ENCODE data around the gene MEDAG. TPM values are rescaled to one million over a fixed set of nuclear protein-coding genes. Genes with fewer than 3 reads are reported as not detected.
"Not testable (repeated sequence)": the region's sequence is repeated elsewhere in the genome, so short reads cannot be mapped to it uniquely, and the experiment has no call there.

The MEDAG gene
- total RNA-seq, 2 experiments from 2014 or later, result 0.38 to 0.59 TPM

- not testable (repeated sequence) for H3K4me1 Mint-ChIP-seq; H3K9me3 Mint-ChIP-seq (ENCODE audit: low read depth); H3K4me3 Mint-ChIP-seq; H3K27ac Mint-ChIP-seq; DNase-seq; ATAC-seq; H3K36me3 Mint-ChIP-seq
- H3K27me3 Mint-ChIP-seq, result peaks cover 60% of the 10 kb centered on the region
- CTCF ChIA-PET, result interaction anchor here (0.7 kb wide), 1 partner anchor 176 kb away, joined by 4 read pairs; no protein-coding TSS in a partner anchor
Observed at GRCh38 chr13:30927188-30927587, 21.1 kb downstream of the MEDAG start.

- no peak for ATAC-seq
- H3K4me1 Mint-ChIP-seq, result peaks cover 5% of the 10 kb centered on the region
- no peak overlapping the region for H3K27ac Mint-ChIP-seq
- H3K4me3 Mint-ChIP-seq, result no peak overlapping the region
- H3K27me3 Mint-ChIP-seq, result peaks cover 62% of the 10 kb centered on the region
- H3K9me3 Mint-ChIP-seq (ENCODE audit: low read depth), result no peaks in the 10 kb centered on the region
- no peaks in the 10 kb centered on the region for H3K36me3 Mint-ChIP-seq
- DNase-seq, result no peak
- CTCF ChIA-PET, result interaction anchor here (0.7 kb wide), 1 partner anchor 175 kb away, joined by 4 read pairs; no protein-coding TSS in a partner anchor
Observed at GRCh38 chr13:30927595-30927994, 21.5 kb downstream of the MEDAG start.

GRCh38 chr13:30928978-30929377, 22.9 kb downstream of the MEDAG start:
- no peak overlapping the region for H3K4me3 Mint-ChIP-seq
- CTCF ChIA-PET, result no interaction called here
- ATAC-seq (no peak), DNase-seq (no peak)
- no peaks in the 10 kb centered on the region for H3K9me3 Mint-ChIP-seq (ENCODE audit: low read depth)
- H3K27ac Mint-ChIP-seq, result no peak overlapping the region
- peaks cover 64% of the 10 kb centered on the region for H3K27me3 Mint-ChIP-seq
- no peaks in the 10 kb centered on the region for H3K36me3 Mint-ChIP-seq
- peaks cover 4% of the 10 kb centered on the region for H3K4me1 Mint-ChIP-seq

GRCh38 chr13:30932481-30933353, 26.6 kb downstream of the MEDAG start, which contains the start of gene TEX26:
TSS of gene TEX26 (plus strand) at chr13:30932656. CDS start at chr13:30932716, 60 bp downstream.
- no peaks in the 10 kb centered on the region for H3K36me3 Mint-ChIP-seq
- DNase-seq (no peak), ATAC-seq (no peak)
- H3K4me3 Mint-ChIP-seq, result no peak within 1 kb of the TSS
- CTCF ChIA-PET, result no interaction called here
- no peaks in the 10 kb centered on the region for H3K9me3 Mint-ChIP-seq (ENCODE audit: low read depth)
- H3K27ac Mint-ChIP-seq, result no peak within 1 kb of the TSS
- no peaks in the 10 kb centered on the region for H3K4me1 Mint-ChIP-seq
- peaks cover 60% of the 10 kb centered on the region for H3K27me3 Mint-ChIP-seq

GRCh38 chr13:30933354-30933670, 27.2 kb downstream of the MEDAG start:
- CTCF ChIA-PET, result no interaction called here
- H3K4me1 Mint-ChIP-seq, result no peaks in the 10 kb centered on the region
- peaks cover 62% of the 10 kb centered on the region for H3K27me3 Mint-ChIP-seq
- H3K36me3 Mint-ChIP-seq, result no peaks in the 10 kb centered on the region
- H3K4me3 Mint-ChIP-seq, result no peak overlapping the region
- H3K9me3 Mint-ChIP-seq (ENCODE audit: low read depth), result no peaks in the 10 kb centered on the region
- H3K27ac Mint-ChIP-seq, result no peak overlapping the region
- DNase-seq (no peak), ATAC-seq (no peak)

GRCh38 chr13:30934381-30934780, 28.3 kb downstream of the MEDAG start:
- Mint-ChIP-seq H3K4me1 (no peaks in the 10 kb centered on the region), H3K9me3 (ENCODE audit: low read depth) (no peaks in the 10 kb centered on the region), H3K27ac (no peak overlapping the region), H3K27me3 (peaks cover 55% of the 10 kb centered on the region), H3K4me3 (no peak overlapping the region), H3K36me3 (no peaks in the 10 kb centered on the region)
- DNase-seq, result no peak
- ATAC-seq, result no peak
- CTCF ChIA-PET, result no interaction called here

- H3K27ac Mint-ChIP-seq, result no peak overlapping the region
- H3K4me1 Mint-ChIP-seq, result no peaks in the 10 kb centered on the region
- CTCF ChIA-PET, result no interaction called here
- no peak overlapping the region for H3K4me3 Mint-ChIP-seq
- peaks cover 51% of the 10 kb centered on the region for H3K27me3 Mint-ChIP-seq
- DNase-seq (no peak), ATAC-seq (no peak)
- H3K9me3 Mint-ChIP-seq (ENCODE audit: low read depth), result no peaks in the 10 kb centered on the region
- no peaks in the 10 kb centered on the region for H3K36me3 Mint-ChIP-seq
Observed at GRCh38 chr13:30934803-30935202, 28.7 kb downstream of the MEDAG start.

GRCh38 chr13:30936971-30937370, 30.9 kb downstream of the MEDAG start:
- Mint-ChIP-seq H3K4me1 (no peaks in the 10 kb centered on the region), H3K9me3 (ENCODE audit: low read depth) (no peaks in the 10 kb centered on the region), H3K36me3 (no peaks in the 10 kb centered on the region), H3K4me3 (no peak overlapping the region), H3K27me3 (peaks cover 33% of the 10 kb centered on the region), H3K27ac (no peak overlapping the region)
- ATAC-seq, result no peak
- CTCF ChIA-PET, result no interaction called here
- DNase-seq, result no peak

- Mint-ChIP-seq H3K9me3 (ENCODE audit: low read depth) (no peaks in the 10 kb centered on the region), H3K36me3 (peaks cover 1% of the 10 kb centered on the region), H3K4me1 (no peaks in the 10 kb centered on the region), H3K27ac (no peak overlapping the region), H3K27me3 (peaks cover 46% of the 10 kb centered on the region), H3K4me3 (no peak overlapping the region)
- ATAC-seq (no peak), DNase-seq (no peak)
- CTCF ChIA-PET, result no interaction called here
Observed at GRCh38 chr13:30943881-30944280, 37.8 kb downstream of the MEDAG start.

GRCh38 chr13:30957258-30957943, 51.3 kb downstream of the MEDAG start:
- ATAC-seq, result no peak
- Mint-ChIP-seq H3K27me3 (peaks cover 59% of the 10 kb centered on the region), H3K27ac (no peak overlapping the region)

GRCh38 chr13:30959678-30960077, 53.6 kb downstream of the MEDAG start:
- CTCF ChIA-PET, result no interaction called here
- peaks cover 58% of the 10 kb centered on the region for H3K27me3 Mint-ChIP-seq

More at GRCh38 chr13:30957258-30957943, 51.3 kb downstream of the MEDAG start:
- Mint-ChIP-seq H3K36me3 (no peaks in the 10 kb centered on the region), H3K4me3 (no peak overlapping the region), H3K4me1 (no peaks in the 10 kb centered on the region), H3K9me3 (ENCODE audit: low read depth) (peaks cover 8% of the 10 kb centered on the region)
- no peak for DNase-seq
- CTCF ChIA-PET, result no interaction called here

GRCh38 chr13:30963791-30964190, 57.7 kb downstream of the MEDAG start:
- Mint-ChIP-seq H3K4me3 (no peak overlapping the region), H3K27ac (no peak overlapping the region), H3K27me3 (peaks cover 58% of the 10 kb centered on the region), H3K4me1 (no peaks in the 10 kb centered on the region), H3K36me3 (no peaks in the 10 kb centered on the region), H3K9me3 (ENCODE audit: low read depth) (peaks cover 4% of the 10 kb centered on the region)
- DNase-seq, result no peak
- no peak for ATAC-seq
- CTCF ChIA-PET, result no interaction called here

More at GRCh38 chr13:30959678-30960077, 53.6 kb downstream of the MEDAG start:
- DNase-seq, result no peak
- ATAC-seq, result no peak
- Mint-ChIP-seq H3K4me3 (no peak overlapping the region), H3K9me3 (ENCODE audit: low read depth) (peaks cover 8% of the 10 kb centered on the region), H3K4me1 (no peaks in the 10 kb centered on the region), H3K27ac (no peak overlapping the region), H3K36me3 (no peaks in the 10 kb centered on the region)

- Mint-ChIP-seq H3K36me3 (no peaks in the 10 kb centered on the region), H3K4me1 (no peaks in the 10 kb centered on the region), H3K27ac (no peak overlapping the region), H3K27me3 (peaks cover 57% of the 10 kb centered on the region), H3K4me3 (no peak overlapping the region), H3K9me3 (ENCODE audit: low read depth) (no peaks in the 10 kb centered on the region)
- CTCF ChIA-PET, result interaction anchor here (0.6 kb wide), 1 partner anchor 454 kb away, joined by 3 read pairs; no protein-coding TSS in a partner anchor
- no peak for ATAC-seq
- no peak for DNase-seq
Observed at GRCh38 chr13:30965380-30965779, 59.3 kb downstream of the MEDAG start.

GRCh38 chr13:30966101-30966500, 60.0 kb downstream of the MEDAG start:
- Mint-ChIP-seq H3K9me3 (ENCODE audit: low read depth) (no peaks in the 10 kb centered on the region), H3K27ac (no peak overlapping the region), H3K36me3 (no peaks in the 10 kb centered on the region), H3K4me1 (no peaks in the 10 kb centered on the region), H3K27me3 (peaks cover 59% of the 10 kb centered on the region), H3K4me3 (no peak overlapping the region)
- CTCF ChIA-PET, result interaction anchor here (0.6 kb wide), 1 partner anchor 453 kb away, joined by 3 read pairs; no protein-coding TSS in a partner anchor
- ATAC-seq (no peak), DNase-seq (no peak)
